Activated CD4-positive, alpha-beta T cell treated with anti-CD3 and anti-CD28 coated beads, Interleukin-2, amount 10 ng/mL, durations not matched to agents 7 days and 5 days (primary cell): ENCODE results near the gene FAM32A. TPM values are rescaled to one million over a fixed set of nuclear protein-coding genes. Genes with fewer than 3 reads are reported as not detected.

Source experiments
- CTCF ChIA-PET: fragments of 350-600 bp; sonication (Branson Sonifier 250); formaldehyde crosslinking; loops from one replicate; lab custom pipeline; 2021; ENCODE audit warnings: antibody characterized with exemption; lab: Charles Lee
- POLR2A ChIA-PET: fragments of 350-600 bp; sonication (Branson Sonifier 250); formaldehyde crosslinking; loops from one replicate; lab custom pipeline; 2021; ENCODE audit warnings: antibody characterized with exemption; lab: Charles Lee
- DNase-seq: peaks from one replicate; pipeline ENCODE4 v3.0.0-alpha.2; 2020
- H3K27ac Mint-ChIP-seq: one replicate; pipeline ENCODE4 v1.8.0; 2021; ENCODE audit warnings: mild to moderate bottlenecking, moderate library complexity, mixed read lengths
- H3K27me3 Mint-ChIP-seq: one replicate; pipeline ENCODE4 v1.8.0; 2021; ENCODE audit warnings: mixed read lengths
- H3K36me3 Mint-ChIP-seq: one replicate; pipeline ENCODE4 v1.8.0; 2021; ENCODE audit warnings: low read depth, mixed read lengths
- H3K4me1 Mint-ChIP-seq: one replicate; pipeline ENCODE4 v1.8.0; 2021; ENCODE audit warnings: mixed read lengths
- H3K4me3 Mint-ChIP-seq: one replicate; pipeline ENCODE4 v1.8.0; 2021; ENCODE audit warnings: mild to moderate bottlenecking, moderate library complexity, mixed read lengths
- H3K9me3 Mint-ChIP-seq: one replicate; pipeline ENCODE4 v1.8.0; 2021; ENCODE audit warnings: mixed read lengths
- total RNA-seq, 2 experiments: library from RNA; stranded (reverse); gene quantifications; one replicate each; pipeline ENCODE4 v1.2.3, GENCODE V29; 2021

The FAM32A gene
- total RNA-seq, 2 experiments from 2014 or later, result 64.1 to 76.8 TPM

DNA sequence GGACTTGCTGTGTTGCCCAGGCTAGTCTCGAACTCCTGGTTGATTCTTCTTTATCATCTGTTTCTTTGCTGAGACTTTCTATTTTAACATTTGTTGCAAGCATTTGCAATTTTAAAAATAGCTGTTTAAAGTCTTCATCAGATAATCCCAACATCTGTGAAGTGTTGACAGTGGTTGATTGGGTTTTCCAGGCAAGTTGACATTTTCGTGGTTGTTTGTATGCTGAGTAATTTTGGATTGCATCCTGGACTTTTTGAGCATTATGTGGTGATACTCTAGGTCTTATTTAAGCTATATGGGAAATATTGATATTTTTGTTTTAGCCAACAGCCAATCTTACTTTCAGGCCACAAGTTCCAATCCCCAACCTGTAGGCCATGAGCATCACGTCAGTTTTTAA, 37.6 kb downstream of the FAM32A start:
- Mint-ChIP-seq H3K27me3 (no peaks in the 10 kb centered on the region), H3K9me3 (peaks cover 20% of the 10 kb centered on the region), H3K36me3 (peaks cover 66% of the 10 kb centered on the region), H3K4me3 (no peak overlapping the region), H3K27ac (no peak overlapping the region), H3K4me1 (peaks cover 5% of the 10 kb centered on the region)
- no peak for DNase-seq
- ChIA-PET CTCF (no interaction called here), POLR2A (no interaction called here)

DNA sequence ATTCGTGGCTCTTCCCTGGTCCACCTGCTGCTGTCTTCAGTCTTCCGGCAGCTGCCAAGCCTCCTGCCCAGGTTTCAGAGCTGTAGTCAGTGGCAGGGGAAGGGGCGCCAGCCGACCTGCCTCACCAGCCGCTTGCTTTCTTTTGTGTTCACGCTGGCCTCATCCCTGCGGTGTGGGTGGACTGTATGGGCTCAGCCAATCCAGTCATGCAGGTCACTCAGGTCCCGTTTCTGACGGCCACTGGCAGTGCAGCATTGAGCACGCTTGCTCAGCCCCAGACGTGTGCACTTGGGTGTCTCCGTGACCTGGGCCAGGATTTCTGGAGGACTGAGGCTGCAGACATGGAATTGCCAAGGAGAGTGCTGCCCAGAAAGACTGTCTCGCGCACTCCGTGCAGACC, 38.5 kb downstream of the FAM32A start:
- Mint-ChIP-seq H3K4me1 (peaks cover 2% of the 10 kb centered on the region), H3K27ac (no peak overlapping the region), H3K4me3 (no peak overlapping the region), H3K9me3 (peaks cover 15% of the 10 kb centered on the region), H3K27me3 (no peaks in the 10 kb centered on the region), H3K36me3 (peaks cover 64% of the 10 kb centered on the region)
- ChIA-PET CTCF (interaction anchor here (0.9 to 1.4 kb wide), 4 partner anchors 23 to 182 kb away, joined by 3 to 5 read pairs (median 4); partner anchors contain the start of gene AP1M1), POLR2A (no interaction called here)
- no peak for DNase-seq

DNA sequence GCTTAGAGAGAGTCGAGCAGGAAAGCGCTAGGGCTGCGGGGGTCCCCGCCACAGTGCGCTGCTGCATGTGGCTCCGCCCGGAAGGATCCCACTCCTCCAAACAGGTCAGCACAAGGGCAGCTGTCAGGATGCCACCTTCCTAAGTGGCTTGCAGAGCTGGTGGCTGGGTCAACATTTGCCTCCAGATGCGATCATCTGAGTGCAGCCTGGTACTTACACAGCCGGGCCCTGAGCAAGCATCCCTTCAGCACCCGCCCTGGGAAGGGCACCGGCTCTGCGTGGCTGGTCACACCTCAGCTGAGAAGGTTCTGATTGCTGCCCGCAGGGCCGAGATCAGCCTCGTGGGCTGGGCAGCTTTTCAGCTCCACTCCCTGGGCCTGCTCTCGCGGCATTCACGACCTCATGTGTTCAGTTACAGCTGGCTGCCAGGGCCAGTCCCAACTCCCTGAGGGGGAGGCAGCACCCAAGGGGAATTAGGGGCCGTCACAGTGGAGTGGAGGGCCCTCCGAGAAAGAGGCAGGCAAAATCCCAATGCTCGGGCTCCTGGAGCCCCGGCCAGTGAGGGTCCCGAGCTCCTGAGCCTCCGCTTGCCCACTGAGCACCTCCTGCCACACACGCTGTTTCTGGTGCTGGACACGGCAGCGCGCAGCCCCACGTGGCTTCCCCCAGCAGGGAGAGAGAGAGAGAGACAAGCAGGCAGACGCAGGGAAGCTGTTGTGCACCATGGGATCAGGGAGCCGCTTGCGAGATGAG, 39.3 kb downstream of the FAM32A start:
- H3K9me3 Mint-ChIP-seq, result peaks cover 12% of the 10 kb centered on the region
- H3K4me3 Mint-ChIP-seq, result no peak overlapping the region
- no peak for DNase-seq
- ChIA-PET POLR2A (no interaction called here), CTCF (interaction anchor here (1.1 to 1.4 kb wide), 3 partner anchors 23 to 182 kb away, joined by 3 to 5 read pairs (median 4); partner anchors contain the start of gene AP1M1)
- no peaks in the 10 kb centered on the region for H3K4me1 Mint-ChIP-seq
- no peaks in the 10 kb centered on the region for H3K27me3 Mint-ChIP-seq
- no peak overlapping the region for H3K27ac Mint-ChIP-seq
- peaks cover 58% of the 10 kb centered on the region for H3K36me3 Mint-ChIP-seq

DNA sequence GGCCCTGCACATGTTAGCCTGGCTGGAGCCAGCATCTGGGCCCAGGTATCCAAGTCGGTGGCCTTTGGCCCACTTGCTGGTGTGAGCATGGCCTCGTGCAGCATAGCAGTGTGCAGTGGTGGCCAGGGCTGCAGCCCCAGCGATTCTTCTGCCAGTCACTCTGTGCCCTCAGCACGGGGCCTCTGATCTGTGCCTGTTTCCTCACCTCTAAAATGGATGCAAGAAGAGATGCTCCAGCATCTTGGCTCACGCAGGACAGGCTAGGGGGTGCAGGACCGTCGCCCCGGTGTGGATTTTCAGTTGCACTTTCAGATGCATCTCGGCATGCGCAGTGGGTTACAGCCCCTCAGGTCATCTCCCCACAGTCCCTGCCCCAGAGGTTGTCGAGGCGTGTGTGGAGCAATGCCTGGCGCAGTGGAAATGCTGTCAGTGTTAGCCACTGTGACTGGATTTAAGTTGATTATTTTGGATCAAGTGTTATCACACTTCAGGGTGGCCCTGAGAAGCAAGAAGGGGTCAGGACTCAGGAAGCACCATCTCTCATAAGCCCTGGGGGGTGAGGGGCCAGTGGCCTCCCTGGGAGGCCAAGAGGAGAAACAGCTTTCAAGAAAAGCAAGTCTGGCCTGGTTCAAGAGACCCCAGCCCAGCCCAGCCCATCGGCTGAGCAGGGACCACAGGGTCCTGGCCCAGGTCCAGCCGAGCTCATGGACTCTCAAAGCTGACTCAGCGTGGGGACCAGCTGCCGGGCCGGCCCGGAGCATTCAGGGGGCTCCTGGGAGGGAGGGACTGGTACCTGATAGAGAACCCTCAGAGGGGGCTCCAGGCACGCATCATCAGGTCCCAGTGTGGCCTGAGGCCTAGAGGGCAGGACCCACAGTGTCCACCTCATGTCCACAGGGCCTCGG, 40.3 kb downstream of the FAM32A start:
- Mint-ChIP-seq H3K9me3 (peaks cover 9% of the 10 kb centered on the region), H3K4me3 (no peak overlapping the region), H3K4me1 (no peaks in the 10 kb centered on the region), H3K27me3 (no peaks in the 10 kb centered on the region), H3K36me3 (peaks cover 52% of the 10 kb centered on the region), H3K27ac (no peak overlapping the region)
- no peak for DNase-seq
- CTCF ChIA-PET, result no interaction called here
- POLR2A ChIA-PET, result no interaction called here

DNA sequence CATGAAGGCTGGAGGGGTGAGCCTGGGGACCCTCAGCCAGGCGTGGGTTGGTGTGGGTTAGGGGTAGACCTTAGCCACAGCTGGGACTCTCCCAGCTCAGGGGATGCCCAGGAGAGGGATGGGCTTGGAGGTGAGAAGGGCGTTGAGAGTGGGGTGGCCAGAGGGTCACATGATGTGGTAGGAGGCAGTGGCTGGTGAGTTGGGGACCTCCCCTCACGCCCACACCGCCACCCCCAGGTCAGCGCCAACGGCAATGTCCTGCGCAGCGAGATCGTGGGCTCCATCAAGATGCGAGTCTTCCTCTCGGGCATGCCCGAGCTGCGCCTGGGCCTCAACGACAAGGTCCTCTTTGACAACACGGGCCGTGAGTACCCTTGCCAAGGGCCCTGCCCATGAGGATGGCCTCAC, 41.0 kb downstream of the FAM32A start:
- H3K4me1 Mint-ChIP-seq, result no peaks in the 10 kb centered on the region
- H3K4me3 Mint-ChIP-seq, result no peak overlapping the region
- no peak for DNase-seq
- POLR2A ChIA-PET, result interaction anchor here (0.5 kb wide), 1 partner anchor 31 kb away, joined by 5 read pairs; no protein-coding TSS in a partner anchor
- H3K27me3 Mint-ChIP-seq, result no peaks in the 10 kb centered on the region
- no peak overlapping the region for H3K27ac Mint-ChIP-seq
- H3K9me3 Mint-ChIP-seq, result peaks cover 3% of the 10 kb centered on the region
- peaks cover 48% of the 10 kb centered on the region for H3K36me3 Mint-ChIP-seq
- CTCF ChIA-PET, result no interaction called here

DNA sequence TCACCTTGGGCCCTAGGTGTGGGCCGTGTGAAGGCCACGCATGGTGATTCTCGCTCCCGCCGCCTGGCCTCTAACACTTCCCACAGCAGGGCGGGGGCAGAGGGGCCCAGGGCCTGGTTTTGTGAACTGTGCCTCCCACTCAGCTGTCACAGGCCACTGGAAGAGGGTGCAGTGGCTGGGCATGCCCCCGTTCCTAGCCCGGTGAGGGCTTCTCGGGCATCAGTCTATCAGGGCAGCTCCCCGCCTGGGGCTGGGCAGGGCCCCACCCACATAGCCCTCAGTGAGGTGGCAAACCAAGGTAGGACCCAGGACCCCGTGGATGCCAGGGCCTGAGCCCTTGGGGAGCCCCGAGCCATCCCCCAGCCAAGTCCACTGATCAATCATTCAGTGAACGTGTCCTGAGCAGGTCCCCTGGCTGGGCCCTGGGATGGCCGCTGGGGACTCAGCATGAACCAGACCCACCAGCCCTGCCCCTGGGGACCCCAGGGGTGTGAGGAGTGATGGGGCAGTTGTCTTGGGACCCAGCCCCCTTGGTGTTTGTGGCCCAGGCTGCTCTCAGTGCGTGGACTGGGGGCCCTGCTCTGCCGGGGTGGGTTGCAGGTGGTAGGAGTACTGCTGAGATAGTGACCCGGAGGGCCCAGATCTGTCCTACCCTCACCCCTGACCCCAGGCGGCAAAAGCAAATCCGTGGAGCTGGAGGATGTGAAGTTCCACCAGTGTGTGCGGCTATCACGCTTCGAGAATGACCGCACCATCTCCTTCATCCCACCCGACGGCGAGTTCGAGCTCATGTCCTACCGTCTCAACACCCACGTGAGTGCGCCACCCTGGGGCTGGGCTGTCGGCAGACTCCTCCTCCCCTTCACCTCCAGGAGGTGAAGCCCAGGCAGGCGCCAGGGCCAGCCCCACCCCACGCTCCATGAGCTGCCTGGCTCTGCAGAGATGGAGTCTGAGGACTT, 41.9 kb downstream of the FAM32A start:
- DNase-seq, result no peak
- H3K4me3 Mint-ChIP-seq, result no peak overlapping the region
- ChIA-PET CTCF (interaction anchor here (0.5 to 0.6 kb wide), 3 partner anchors 44 to 322 kb away, joined by 3 to 6 read pairs (median 3); no protein-coding TSS in a partner anchor), POLR2A (interaction anchor here (0.5 kb wide), 1 partner anchor 32 kb away, joined by 5 read pairs; no protein-coding TSS in a partner anchor)
- H3K36me3 Mint-ChIP-seq, result peaks cover 46% of the 10 kb centered on the region
- no peak overlapping the region for H3K27ac Mint-ChIP-seq
- no peaks in the 10 kb centered on the region for H3K9me3 Mint-ChIP-seq
- H3K27me3 Mint-ChIP-seq, result no peaks in the 10 kb centered on the region
- H3K4me1 Mint-ChIP-seq, result no peaks in the 10 kb centered on the region

DNA sequence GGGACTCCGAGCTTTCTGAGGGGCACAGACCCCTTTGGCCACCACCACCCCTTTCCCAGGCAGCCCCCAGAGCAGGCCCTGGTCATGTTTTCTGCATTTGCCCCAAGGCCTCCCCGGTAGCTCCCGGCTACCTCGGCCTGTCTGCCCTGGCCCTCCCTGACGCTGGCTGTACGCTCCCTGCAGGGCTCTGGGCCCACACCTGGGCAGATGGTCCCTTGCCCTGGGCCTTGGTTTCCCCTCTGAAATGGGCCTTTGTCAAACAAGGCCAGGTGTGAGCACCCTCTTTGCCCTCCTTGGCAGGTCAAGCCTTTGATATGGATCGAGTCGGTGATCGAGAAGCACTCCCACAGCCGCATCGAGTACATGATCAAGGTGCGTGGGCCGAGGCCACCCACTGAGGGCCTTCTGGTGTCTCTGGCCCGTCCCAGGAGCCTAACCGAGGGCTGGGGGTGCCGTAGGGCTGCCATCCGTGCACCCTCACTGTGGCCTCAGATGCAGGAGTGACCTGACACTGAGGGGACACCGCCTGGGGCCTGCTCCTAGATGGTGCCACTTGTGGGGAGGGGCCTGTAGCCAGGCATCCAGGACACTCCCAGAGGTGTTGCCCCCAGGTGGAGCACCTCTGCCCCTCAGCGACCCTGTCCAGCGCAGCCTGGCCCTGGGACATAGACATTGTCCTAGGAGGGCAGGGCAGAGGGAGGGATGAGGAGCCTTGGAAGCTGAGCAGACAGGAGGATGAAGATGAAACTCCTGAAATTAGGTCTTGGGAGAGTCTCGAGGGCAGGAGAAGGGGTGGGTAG, 42.8 kb downstream of the FAM32A start:
- ChIA-PET CTCF (interaction anchor here (1.3 kb wide), 1 partner anchor 19 kb away, joined by 3 read pairs; no protein-coding TSS in a partner anchor), POLR2A (no interaction called here)
- Mint-ChIP-seq H3K4me1 (no peaks in the 10 kb centered on the region), H3K9me3 (no peaks in the 10 kb centered on the region), H3K27me3 (no peaks in the 10 kb centered on the region), H3K4me3 (no peak overlapping the region), H3K36me3 (peaks cover 45% of the 10 kb centered on the region), H3K27ac (no peak overlapping the region)
- DNase-seq, result no peak

DNA sequence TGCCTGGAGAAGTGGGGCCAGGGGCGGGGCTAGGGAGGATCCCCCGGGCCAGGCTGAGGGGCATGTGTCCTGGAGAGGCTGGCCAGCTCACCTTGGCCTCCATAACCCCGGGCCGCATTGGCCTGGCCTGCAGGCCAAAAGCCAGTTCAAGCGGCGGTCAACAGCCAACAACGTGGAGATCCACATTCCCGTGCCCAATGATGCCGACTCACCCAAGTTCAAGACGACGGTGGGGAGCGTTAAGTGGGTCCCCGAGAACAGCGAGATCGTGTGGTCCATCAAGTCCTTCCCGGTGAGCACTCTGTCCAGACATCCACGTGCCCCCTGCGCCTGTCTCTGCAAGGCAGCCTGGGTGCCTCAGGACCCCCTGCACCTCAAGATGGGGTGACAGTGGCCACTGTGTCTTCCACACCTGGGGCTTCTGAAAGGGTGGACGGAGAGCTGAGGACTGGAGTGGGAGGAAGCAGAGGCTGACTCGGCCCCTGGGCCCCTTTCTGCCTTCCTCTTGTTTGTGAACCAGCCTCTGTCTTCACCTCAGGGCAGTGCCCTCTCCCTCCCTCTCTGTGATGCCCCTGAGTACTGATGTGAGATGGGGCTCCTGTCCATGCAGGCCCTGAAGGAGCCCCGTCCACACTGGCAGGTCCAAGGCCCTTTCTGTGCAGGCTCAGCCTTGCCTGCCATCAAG, 43.6 kb downstream of the FAM32A start:
- Mint-ChIP-seq H3K27me3 (no peaks in the 10 kb centered on the region), H3K9me3 (no peaks in the 10 kb centered on the region), H3K4me1 (no peaks in the 10 kb centered on the region), H3K27ac (no peak overlapping the region), H3K36me3 (peaks cover 39% of the 10 kb centered on the region), H3K4me3 (no peak overlapping the region)
- ChIA-PET CTCF (interaction anchor here (1.0 to 1.3 kb wide), 2 partner anchors 18 to 38 kb away, joined by 3 read pairs; no protein-coding TSS in a partner anchor), POLR2A (interaction anchor here (0.5 kb wide), 2 partner anchors 60 to 285 kb away, joined by 3 to 5 read pairs; no protein-coding TSS in a partner anchor)
- no peak for DNase-seq

DNA sequence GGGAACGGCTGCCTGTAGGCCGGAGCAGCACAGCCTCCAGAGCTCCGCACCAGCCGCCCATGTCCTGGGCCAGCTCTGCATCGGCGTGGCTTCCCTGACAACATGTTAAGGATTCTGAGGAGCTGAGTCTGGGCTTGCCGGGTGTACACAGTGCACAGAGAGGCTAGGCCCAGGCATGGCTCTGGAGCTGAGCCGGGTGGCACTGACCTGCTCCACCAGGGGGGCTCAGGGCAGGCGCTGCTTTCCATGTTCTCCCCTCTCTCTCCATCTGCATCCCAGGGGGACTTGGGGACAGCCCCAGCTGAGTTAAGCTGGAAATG, 44.1 kb downstream of the FAM32A start:
- CTCF ChIA-PET, result interaction anchor here (0.7 to 1.3 kb wide), 3 partner anchors 18 to 37 kb away, joined by 3 read pairs; no protein-coding TSS in a partner anchor
- H3K27me3 Mint-ChIP-seq, result no peaks in the 10 kb centered on the region
- DNase-seq, result no peak
- H3K27ac Mint-ChIP-seq, result no peak overlapping the region
- H3K36me3 Mint-ChIP-seq, result peaks cover 39% of the 10 kb centered on the region
- no peaks in the 10 kb centered on the region for H3K9me3 Mint-ChIP-seq
- POLR2A ChIA-PET, result interaction anchor here (0.5 kb wide), 2 partner anchors 61 to 284 kb away, joined by 3 to 5 read pairs; no protein-coding TSS in a partner anchor
- no peaks in the 10 kb centered on the region for H3K4me1 Mint-ChIP-seq
- no peak overlapping the region for H3K4me3 Mint-ChIP-seq

DNA sequence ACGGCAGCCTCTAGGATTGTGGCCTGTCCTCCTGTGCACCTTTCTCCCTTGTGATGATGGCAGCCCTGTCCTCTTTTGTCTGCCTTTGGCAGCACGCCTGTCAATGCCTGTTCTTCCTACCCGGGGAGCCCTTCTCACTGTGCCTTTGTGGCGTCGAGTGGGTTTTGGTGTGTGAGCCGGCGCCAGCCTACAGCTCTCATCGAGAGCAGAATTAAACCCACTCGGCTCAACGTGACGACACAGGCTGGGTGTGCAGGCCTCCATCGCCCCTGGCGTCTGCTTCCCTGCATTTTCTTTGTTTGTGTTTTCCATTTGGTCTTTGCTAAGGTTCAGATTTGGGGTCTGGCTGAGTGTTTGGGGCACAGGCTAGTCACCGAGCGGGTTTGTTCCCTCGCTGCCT, 46.9 kb downstream of the FAM32A start:
- Mint-ChIP-seq H3K27me3 (no peaks in the 10 kb centered on the region), H3K4me1 (peaks cover 13% of the 10 kb centered on the region), H3K36me3 (peaks cover 61% of the 10 kb centered on the region), H3K4me3 (no peak overlapping the region), H3K27ac (no peak overlapping the region), H3K9me3 (peaks cover 3% of the 10 kb centered on the region)
- ChIA-PET POLR2A (no interaction called here), CTCF (interaction anchor here (0.6 kb wide), 1 partner anchor 21 kb away, joined by 5 read pairs; no protein-coding TSS in a partner anchor)
- DNase-seq, result no peak

DNA sequence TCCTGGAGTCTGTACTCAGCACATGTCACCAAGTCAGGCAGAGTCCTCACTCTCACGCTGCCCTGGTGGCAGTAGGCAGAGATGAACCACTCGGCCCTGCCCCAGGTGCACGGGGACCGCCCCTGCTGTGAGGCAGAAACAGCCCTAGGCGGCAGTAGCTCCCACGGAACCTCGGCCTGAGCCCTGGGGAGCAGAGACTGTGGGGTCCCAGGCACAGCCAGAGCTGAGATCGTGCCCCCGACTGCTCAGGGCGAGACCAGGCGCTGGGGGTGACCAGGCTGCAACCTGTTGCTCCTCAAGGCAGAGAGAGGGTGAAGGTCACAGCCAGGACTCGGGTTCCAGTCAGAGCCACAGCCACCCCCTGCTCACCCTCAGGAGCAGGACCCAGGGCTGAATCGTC, 47.4 kb downstream of the FAM32A start:
- ChIA-PET CTCF (interaction anchor here (0.6 to 1.3 kb wide), 3 partner anchors 13 to 150 kb away, joined by 3 to 5 read pairs (median 3); no protein-coding TSS in a partner anchor), POLR2A (no interaction called here)
- Mint-ChIP-seq H3K4me3 (no peak overlapping the region), H3K4me1 (peaks cover 13% of the 10 kb centered on the region), H3K9me3 (peaks cover 3% of the 10 kb centered on the region), H3K36me3 (peaks cover 61% of the 10 kb centered on the region), H3K27me3 (no peaks in the 10 kb centered on the region), H3K27ac (no peak overlapping the region)
- no peak for DNase-seq
